ENCODE data around the gene SRA1.

Gene SRA1

DNA sequence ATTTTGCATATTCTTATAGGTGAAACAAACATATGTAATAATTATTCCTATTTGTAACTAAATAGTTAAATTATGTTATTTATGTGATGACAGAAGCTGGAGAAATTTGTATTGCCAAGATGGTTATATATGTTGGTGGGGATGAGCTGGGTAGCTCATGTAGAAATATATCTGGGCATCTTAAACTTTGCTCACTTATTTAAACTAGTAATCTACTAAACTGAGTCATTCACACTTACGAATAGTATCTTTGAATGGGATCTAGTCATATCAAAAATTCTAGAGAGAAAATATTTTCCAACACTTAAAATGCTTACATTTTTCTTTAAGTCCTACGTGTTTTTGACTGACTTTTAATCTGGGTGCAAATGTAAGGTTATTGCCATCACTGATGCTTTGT, 54.4 kb downstream of the SRA1 start:
- no peak for TF ChIP-seq POLR2A (IDR thresholded peaks at IDR 0.05; ENCODE audit: low read depth, low read length)
- DNase-seq (ENCODE audit: insufficient read length, low spot score) (no peak), FAIRE-seq (no peak)

All from H54 (cell line).